Right atrium auricular region (tissue), 2 donors: ENCODE results near the gene PDE9A. TPM values are rescaled to one million over a fixed set of nuclear protein-coding genes. Genes with fewer than 3 reads are reported as not detected.

Source experiments
- DNase-seq: peaks from one replicate; pipeline ENCODE4 v3.0.0-alpha.2; 2019; ENCODE audit warnings: low spot score
- H3K27ac ChIP-seq, 2 donors: fragments of 200-600 bp; sonication (generic); 1 replicate in 1 of 2; 2 replicates in 1 of 2; pipeline ENCODE4 v1.5.1; 2016 to 2019
- H3K27me3 ChIP-seq, 2 donors: fragments of 200-600 bp; sonication (generic); one replicate each; pipeline versions ENCODE4 v1.5.1 to v1.6.0; 2017 to 2019
- H3K36me3 ChIP-seq: fragments of 200-600 bp; sonication (generic); one replicate; pipeline ENCODE4 v1.5.1; 2016
- H3K4me1 ChIP-seq, 2 donors: fragments of 200-600 bp; sonication (generic); one replicate each; pipeline versions ENCODE4 v1.5.1 to v1.6.0; 2017 to 2019
- H3K4me3 ChIP-seq, 2 donors: fragments of 200-600 bp; sonication (generic); 1 replicate in 1 of 2; 2 replicates in 1 of 2; pipeline ENCODE4 v1.5.1; 2017 to 2019; ENCODE audit warnings: mild to moderate bottlenecking in 1 of 2, moderate library complexity in 1 of 2
- H3K9me3 ChIP-seq, 2 donors: fragments of 200-600 bp; sonication (generic); one replicate each; pipeline ENCODE4 v1.5.1; 2019
- CTCF ChIP-seq, 2 donors: fragments of 200-600 bp; sonication (generic); IDR thresholded peaks; one replicate each; pipeline ENCODE4 v1.5.1; 2019; ENCODE audit warnings: antibody characterized with exemption in 2 of 2
- total RNA-seq, 2 donors: library from RNA; depleted of rRNA; stranded (reverse); fragments of >200 nt; gene quantifications; one replicate each; pipeline ENCODE4 v1.1.0, GENCODE V29; 2016

PDE9A gene
- total RNA-seq, 2 donors from 2014 or later = 1.1 to 2.0 TPM

DNA sequence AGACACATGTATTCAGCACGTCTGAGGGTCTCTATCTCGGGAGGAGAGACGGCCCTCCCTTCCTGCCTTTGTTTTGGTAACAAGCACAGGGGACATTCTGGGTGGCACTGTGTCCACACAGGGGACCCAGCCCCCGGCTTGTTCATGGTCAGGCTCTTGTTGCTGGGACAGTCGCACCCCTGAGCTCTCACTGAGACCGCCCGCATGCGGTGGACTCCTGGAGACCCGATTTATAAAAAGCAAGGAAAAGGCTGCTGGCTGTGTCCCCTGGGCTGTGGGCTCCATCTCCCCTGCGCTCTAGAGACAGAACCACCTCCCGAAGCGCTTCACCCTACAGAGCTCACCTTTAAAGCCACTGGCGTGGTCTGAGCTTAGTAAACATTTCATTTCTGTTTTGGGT is 122.5 kb downstream of the PDE9A start:
- no peaks in the 10 kb centered on the region for H3K36me3 ChIP-seq

GRCh38 chr21:42777064-42777756 is 123.8 kb downstream of the PDE9A start:
- H3K9me3 ChIP-seq = no peaks in the 10 kb centered on the region
- TF ChIP-seq CTCF (IDR thresholded peaks at IDR 0.05) = no peak
- DNase-seq = no peak
- H3K4me3 ChIP-seq = no peak overlapping the region
- H3K36me3 ChIP-seq = no peaks in the 10 kb centered on the region
- no peaks in the 10 kb centered on the region for H3K27me3 ChIP-seq
- H3K4me1 ChIP-seq = peaks cover 0 to 19% of the 10 kb centered on the region in 2 donors
- H3K27ac ChIP-seq = no peak overlapping the region

More for the DNA sequence above, 122.5 kb downstream of the PDE9A start:
- Histone ChIP-seq H3K4me1 (peaks cover 0 to 5% of the 10 kb centered on the region in 2 donors), H3K4me3 (no peak overlapping the region), H3K27me3 (no peaks in the 10 kb centered on the region), H3K27ac (no peak overlapping the region), H3K9me3 (no peaks in the 10 kb centered on the region)
- TF ChIP-seq CTCF (IDR thresholded peaks at IDR 0.05) = no peak
- DNase-seq = no peak

- Histone ChIP-seq H3K36me3 (no peaks in the 10 kb centered on the region), H3K27me3 (no peaks in the 10 kb centered on the region), H3K4me3 (no peak overlapping the region), H3K9me3 (no peaks in the 10 kb centered on the region), H3K27ac (no peak overlapping the region), H3K4me1 (peaks cover 0 to 25% of the 10 kb centered on the region in 2 donors)
- TF ChIP-seq CTCF (IDR thresholded peaks at IDR 0.05) = no peak
- DNase-seq = no peak
These were observed 124.4 kb downstream of the PDE9A start for GRCh38 chr21:42777757-42778344.

DNA sequence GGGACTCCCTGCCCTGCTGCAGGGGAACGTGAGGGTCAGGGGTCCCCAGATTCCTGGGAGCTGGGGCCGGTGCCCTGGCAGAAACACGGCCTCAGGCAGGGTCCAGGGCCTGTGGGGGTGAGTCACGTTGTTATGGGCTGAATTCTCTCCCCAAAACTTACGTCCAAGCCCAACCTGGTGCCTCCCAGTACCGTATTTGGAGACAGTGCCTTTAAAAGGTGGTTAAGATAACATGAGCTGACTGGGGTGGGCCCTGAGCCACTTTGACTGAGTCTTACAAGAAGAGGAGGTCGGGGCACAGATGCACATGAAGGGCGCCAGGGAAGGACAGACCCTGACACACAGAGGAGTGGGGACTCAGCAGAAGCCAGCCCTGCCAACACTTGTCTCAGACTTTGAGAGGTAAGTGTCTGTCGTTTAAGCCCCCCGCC is 126.0 kb downstream of the PDE9A start:
- H3K36me3 ChIP-seq = no peaks in the 10 kb centered on the region
- H3K9me3 ChIP-seq = no peaks in the 10 kb centered on the region
- H3K27me3 ChIP-seq = no peaks in the 10 kb centered on the region
- no peak overlapping the region for H3K4me3 ChIP-seq
- peaks cover 0 to 32% of the 10 kb centered on the region in 2 donors for H3K4me1 ChIP-seq
- no peak overlapping the region for H3K27ac ChIP-seq
- TF ChIP-seq CTCF (IDR thresholded peaks at IDR 0.05) = no peak
- no peak for DNase-seq

GRCh38 chr21:42780617-42781016 is 127.2 kb downstream of the PDE9A start:
- H3K27ac ChIP-seq = no peak overlapping the region
- TF ChIP-seq CTCF (IDR thresholded peaks at IDR 0.05) = no peak
- peaks cover 0 to 32% of the 10 kb centered on the region in 2 donors for H3K4me1 ChIP-seq
- DNase-seq = no peak
- H3K27me3 ChIP-seq = no peaks in the 10 kb centered on the region
- no peaks in the 10 kb centered on the region for H3K9me3 ChIP-seq
- H3K4me3 ChIP-seq = no peak overlapping the region
- H3K36me3 ChIP-seq = no peaks in the 10 kb centered on the region
